GM13977 (cell line): ENCODE measurements around the gene RC3H1.

Experiments used
- DNase-seq: peaks from one replicate; pipeline ENCODE4 v3.0.0; 2012; ENCODE audit warnings: low spot score
- in situ Hi-C: fragments of 300-500 bp; cut with MboI; formaldehyde crosslinking; loops from one replicate; pipeline ENCODE4 v1.12.0; 2022; ENCODE audit warnings: low sequenced_read_pairs, low pct_unique_long_range_greater_than_20kb, mixed read lengths, inconsistent platforms; ENCODE audit not compliant: unreplicated experiment
- TF ChIP-seq, protein P1 (sequence below): IDR thresholded peaks from 2 replicates; pipeline ENCODE4 v1.5.1; 2012; ENCODE audit warnings: mild to moderate bottlenecking, control low read depth; ENCODE audit not compliant: insufficient read depth; ENCODE audit errors: extremely low read depth, missing control alignments

The RC3H1 gene

DNA sequence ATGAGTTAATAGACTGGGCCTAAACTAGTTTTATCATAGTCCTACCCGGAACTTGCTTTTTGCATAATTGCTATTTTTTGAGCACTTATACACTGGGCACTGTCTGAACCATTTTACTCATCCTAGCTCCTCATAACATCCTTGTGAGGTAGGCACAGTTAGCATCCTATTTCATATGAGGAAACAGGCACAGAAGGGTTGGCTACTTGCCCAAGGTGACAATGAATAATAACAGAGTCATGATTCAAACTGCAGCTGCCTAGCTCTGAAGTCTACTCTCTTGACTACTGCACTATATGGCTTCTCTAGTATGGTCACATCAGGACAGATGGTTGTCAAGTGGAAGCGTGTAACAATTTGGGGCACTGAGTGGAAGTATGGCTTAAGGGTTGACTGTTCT lies 18.2 kb upstream of the RC3H1 start:
- TF ChIP-seq, protein P1, sequence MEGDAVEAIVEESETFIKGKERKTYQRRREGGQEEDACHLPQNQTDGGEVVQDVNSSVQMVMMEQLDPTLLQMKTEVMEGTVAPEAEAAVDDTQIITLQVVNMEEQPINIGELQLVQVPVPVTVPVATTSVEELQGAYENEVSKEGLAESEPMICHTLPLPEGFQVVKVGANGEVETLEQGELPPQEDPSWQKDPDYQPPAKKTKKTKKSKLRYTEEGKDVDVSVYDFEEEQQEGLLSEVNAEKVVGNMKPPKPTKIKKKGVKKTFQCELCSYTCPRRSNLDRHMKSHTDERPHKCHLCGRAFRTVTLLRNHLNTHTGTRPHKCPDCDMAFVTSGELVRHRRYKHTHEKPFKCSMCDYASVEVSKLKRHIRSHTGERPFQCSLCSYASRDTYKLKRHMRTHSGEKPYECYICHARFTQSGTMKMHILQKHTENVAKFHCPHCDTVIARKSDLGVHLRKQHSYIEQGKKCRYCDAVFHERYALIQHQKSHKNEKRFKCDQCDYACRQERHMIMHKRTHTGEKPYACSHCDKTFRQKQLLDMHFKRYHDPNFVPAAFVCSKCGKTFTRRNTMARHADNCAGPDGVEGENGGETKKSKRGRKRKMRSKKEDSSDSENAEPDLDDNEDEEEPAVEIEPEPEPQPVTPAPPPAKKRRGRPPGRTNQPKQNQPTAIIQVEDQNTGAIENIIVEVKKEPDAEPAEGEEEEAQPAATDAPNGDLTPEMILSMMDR, result no peak
- in situ Hi-C loops, result no loop called here
- DNase-seq, result no peak

DNA sequence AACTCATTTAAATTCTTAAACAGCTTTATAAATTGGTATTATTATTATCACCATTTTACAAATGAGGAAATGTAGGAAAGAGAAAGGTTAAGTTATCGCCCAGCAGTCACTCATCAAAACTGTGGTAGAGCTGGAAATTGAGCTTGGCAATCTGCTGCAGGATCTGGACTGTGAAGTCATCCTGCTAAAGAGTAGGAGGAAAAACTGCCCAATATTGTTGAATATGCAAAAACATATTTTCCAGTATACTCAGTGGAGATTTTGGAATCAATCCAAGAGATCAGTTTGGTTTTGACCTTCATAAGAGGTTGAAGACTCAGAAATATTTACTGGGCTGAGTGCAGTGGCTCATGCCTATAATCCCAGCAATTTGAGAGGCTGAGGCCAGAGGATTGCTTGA lies 16.9 kb upstream of the RC3H1 start:
- in situ Hi-C loops, result no loop called here
- TF ChIP-seq, protein P1, result no peak

DNA sequence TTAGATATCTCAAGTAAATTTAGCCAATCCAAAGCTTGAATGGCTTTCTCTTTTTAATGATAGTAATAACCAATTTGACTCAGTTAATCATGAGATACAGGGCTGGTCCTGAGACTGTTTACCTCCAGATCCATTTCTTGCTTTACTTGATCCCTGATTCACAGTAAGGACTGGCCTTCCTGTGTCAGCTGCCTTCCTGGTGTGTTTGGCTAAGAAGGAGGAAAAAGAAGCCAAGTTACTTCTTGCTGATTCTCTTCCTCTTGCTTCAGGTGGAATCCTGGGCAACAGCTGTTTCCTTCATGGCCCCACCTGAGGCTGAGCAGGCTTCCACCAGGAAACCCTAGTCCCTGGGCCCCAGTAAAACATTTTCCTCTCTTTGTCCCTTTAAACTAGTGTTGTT lies 14.6 kb upstream of the RC3H1 start:
- DNase-seq, result no peak
- in situ Hi-C loops, result no loop called here
- TF ChIP-seq, protein P1, result no peak

More for the DNA sequence above, 16.9 kb upstream of the RC3H1 start:
- DNase-seq, result no peak

DNA sequence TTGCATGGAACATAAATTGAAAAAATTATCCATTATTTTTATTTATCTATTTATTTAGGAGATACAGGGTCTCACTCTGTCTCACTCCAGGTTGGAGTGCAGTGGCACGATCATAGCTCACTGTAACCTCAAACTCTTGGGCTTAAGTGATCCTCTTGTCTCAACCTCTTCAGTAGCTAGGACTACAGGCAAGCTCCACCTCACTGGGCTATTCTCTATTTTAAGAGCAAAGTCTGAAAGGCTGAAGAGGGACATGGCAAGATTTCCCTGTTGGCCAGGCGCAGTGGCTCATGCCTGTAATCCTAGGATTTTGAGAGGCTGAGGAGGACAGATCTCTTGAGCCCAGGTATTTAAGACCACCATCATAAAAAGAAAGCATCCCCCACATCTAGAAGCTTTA lies 14.0 kb upstream of the RC3H1 start:
- no peak for DNase-seq
- TF ChIP-seq, protein P1, result no peak
- in situ Hi-C loops, result no loop called here

DNA sequence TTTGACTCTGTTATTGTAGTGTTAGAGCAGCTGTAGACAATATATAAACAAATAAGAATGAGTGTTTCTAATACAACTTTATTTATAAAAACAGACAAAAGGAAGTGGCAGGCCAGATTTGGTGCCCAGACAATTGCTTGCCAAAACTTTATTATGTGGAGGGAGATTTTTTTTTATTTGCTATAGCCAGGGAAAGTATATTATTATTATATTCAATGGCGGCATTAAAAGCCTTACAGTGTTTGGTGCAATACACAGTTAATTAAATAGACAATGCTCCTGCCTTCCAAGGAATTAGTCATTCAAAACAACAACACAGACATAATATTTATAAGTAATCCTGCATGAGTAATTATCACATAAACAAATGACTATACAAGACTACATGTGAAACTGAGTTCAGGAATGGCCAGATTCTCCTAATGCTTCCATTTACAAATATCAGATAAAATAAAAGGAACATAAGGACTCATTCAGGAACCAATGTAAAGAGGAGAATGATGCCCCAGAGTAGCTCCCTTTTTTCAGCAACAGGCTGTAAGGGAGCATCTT lies 10.6 kb upstream of the RC3H1 start:
- in situ Hi-C loops, result no loop called here
- TF ChIP-seq, protein P1, result no peak
- DNase-seq, result no peak

DNA sequence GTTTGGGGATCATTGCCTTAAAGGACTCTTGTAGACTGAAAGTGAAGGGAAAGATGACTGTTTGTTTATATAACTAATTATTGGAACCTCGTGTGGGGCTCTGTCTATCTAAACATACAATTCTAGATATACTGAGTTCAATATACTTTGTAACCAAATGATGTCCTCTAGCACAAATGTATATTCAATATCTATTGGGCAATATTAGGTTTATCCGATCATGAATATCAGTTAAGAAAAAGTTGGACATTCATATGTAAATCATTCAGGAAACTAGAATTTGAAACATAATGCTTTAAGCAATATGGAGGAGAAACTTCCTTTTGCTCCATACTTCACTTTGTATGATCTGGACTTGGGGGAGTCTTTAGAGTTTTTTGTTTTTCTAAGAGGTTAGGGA lies 8.9 kb upstream of the RC3H1 start:
- TF ChIP-seq, protein P1, result no peak
- in situ Hi-C loops, result no loop called here

DNA sequence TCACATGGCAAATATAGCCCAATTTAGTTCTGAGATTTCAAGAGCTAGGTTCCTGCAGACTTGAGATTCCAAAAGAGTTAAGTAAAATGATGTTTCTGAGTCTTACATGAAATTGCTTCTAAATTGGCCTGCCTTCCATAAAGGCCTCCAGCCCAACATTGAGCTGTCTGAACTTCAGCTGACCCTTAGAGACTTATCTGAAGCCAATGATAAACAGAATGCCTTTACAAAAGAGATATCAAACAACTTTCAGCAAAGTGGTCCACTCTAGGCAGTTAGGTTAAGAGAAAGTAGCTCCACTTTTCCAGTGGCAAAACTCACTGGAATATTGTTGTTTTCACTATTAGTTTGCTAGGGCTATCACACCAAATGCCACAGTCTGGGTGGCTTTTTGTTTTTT lies 6.3 kb upstream of the RC3H1 start:
- in situ Hi-C loops, result no loop called here
- DNase-seq, result no peak
- TF ChIP-seq, protein P1, result no peak

More for the DNA sequence above, 8.9 kb upstream of the RC3H1 start:
- DNase-seq, result no peak
